Tibial artery (tissue), 4 donors: ENCODE measurements around the gene UGT8.

Experiments used
- DNase-seq, 2 donors: peaks; one replicate each; pipeline ENCODE4 v3.0.0-alpha.2; 2019
- H3K27ac ChIP-seq, 2 donors: fragments of 200-600 bp; sonication (generic) in 1 of 2; 1 replicate in 1 of 2; 2 replicates in 1 of 2; pipeline ENCODE4 v1.5.1; 2018 to 2019; ENCODE audit warnings: mild to moderate bottlenecking in 1 of 2
- H3K27me3 ChIP-seq, 2 donors: fragments of 200-600 bp; sonication (generic) in 1 of 2; one replicate each; pipeline versions ENCODE4 v1.5.1 to v1.6.0; 2016 to 2019
- H3K36me3 ChIP-seq, 3 donors: fragments of 200-600 bp; sonication (generic) in 2 of 3; one replicate each; pipeline ENCODE4 v1.5.1; 2016 to 2019; ENCODE audit warnings: mild to moderate bottlenecking in 2 of 3
- H3K4me1 ChIP-seq, 4 donors: fragments of 200-600 bp; sonication (generic) in 2 of 4; 1 replicate in 3 of 4; 2 replicates in 1 of 4; pipeline ENCODE4 v1.5.1; 2016 to 2019
- H3K4me3 ChIP-seq, 2 donors: fragments of 200-600 bp; sonication (generic) in 1 of 2; 1 replicate in 1 of 2; 2 replicates in 1 of 2; pipeline ENCODE4 v1.5.1; 2018 to 2019; ENCODE audit warnings: mild to moderate bottlenecking in 2 of 2
- H3K9me3 ChIP-seq, 3 donors: fragments of 200-600 bp; sonication (generic) in 1 of 3; one replicate each; pipeline ENCODE4 v1.5.1; 2016 to 2019
- CTCF ChIP-seq, 2 experiments: fragments of 200-600 bp in 1 of 2; fragments of 450-650 bp in 1 of 2; IDR thresholded peaks; one replicate each; pipeline ENCODE4 v1.5.1; 2017 to 2019; ENCODE audit warnings: antibody characterized with exemption in 2 of 2, mild to moderate bottlenecking in 1 of 2, moderate library complexity in 1 of 2
- intact Hi-C: fragments of 100-400 bp; cut with DNase I; formaldehyde crosslinking; loops from one replicate; pipeline ENCODE4 v1.15.0; 2023; ENCODE audit warnings: low total_unique reads

The UGT8 gene

GRCh38 chr4:114649908-114650307 lies 51.3 kb downstream of the UGT8 start:
- Histone ChIP-seq H3K36me3 (no peaks in the 10 kb centered on the region), H3K27ac (no peak overlapping the region), H3K4me1 (no peaks in the 10 kb centered on the region), H3K27me3 (no peaks in the 10 kb centered on the region), H3K4me3 (no peak overlapping the region), H3K9me3 (no peaks in the 10 kb centered on the region)
- intact Hi-C loops, result no loop called here
- no peak for TF ChIP-seq CTCF (IDR thresholded peaks at IDR 0.05)
- DNase-seq, result no peak

- H3K4me3 ChIP-seq, result no peak overlapping the region
- TF ChIP-seq CTCF (IDR thresholded peaks at IDR 0.05), result no peak
- no peaks in the 10 kb centered on the region for H3K27me3 ChIP-seq
- DNase-seq, result no peak
- H3K27ac ChIP-seq, result no peak overlapping the region
- H3K4me1 ChIP-seq, result no peaks in the 10 kb centered on the region
- H3K36me3 ChIP-seq, result no peaks in the 10 kb centered on the region
- no peaks in the 10 kb centered on the region for H3K9me3 ChIP-seq
- intact Hi-C loops, result no loop called here
These were observed 55.1 kb downstream of the UGT8 start for GRCh38 chr4:114653675-114654074.

GRCh38 chr4:114654592-114654991 lies 56.0 kb downstream of the UGT8 start:
- no peak for TF ChIP-seq CTCF (IDR thresholded peaks at IDR 0.05)
- Histone ChIP-seq H3K27me3 (no peaks in the 10 kb centered on the region), H3K36me3 (no peaks in the 10 kb centered on the region), H3K4me3 (no peak overlapping the region), H3K27ac (no peak overlapping the region), H3K4me1 (no peaks in the 10 kb centered on the region), H3K9me3 (no peaks in the 10 kb centered on the region)
- intact Hi-C loops, result no loop called here
- no peak for DNase-seq

- Histone ChIP-seq H3K4me3 (no peak overlapping the region), H3K4me1 (no peaks in the 10 kb centered on the region), H3K27ac (no peak overlapping the region), H3K36me3 (no peaks in the 10 kb centered on the region), H3K27me3 (no peaks in the 10 kb centered on the region), H3K9me3 (no peaks in the 10 kb centered on the region)
- no peak for TF ChIP-seq CTCF (IDR thresholded peaks at IDR 0.05)
- intact Hi-C loops, result no loop called here
- DNase-seq, result no peak
These were observed 59.6 kb downstream of the UGT8 start for GRCh38 chr4:114658179-114658578.

- H3K4me3 ChIP-seq, result no peak overlapping the region
- no peak overlapping the region for H3K27ac ChIP-seq
- no peaks in the 10 kb centered on the region for H3K36me3 ChIP-seq
- H3K9me3 ChIP-seq, result no peaks in the 10 kb centered on the region
- no peak for DNase-seq
- no peak for TF ChIP-seq CTCF (IDR thresholded peaks at IDR 0.05)
- intact Hi-C loops, result no loop called here
- no peaks in the 10 kb centered on the region for H3K27me3 ChIP-seq
- H3K4me1 ChIP-seq, result no peaks in the 10 kb centered on the region
These were observed 60.2 kb downstream of the UGT8 start for GRCh38 chr4:114658776-114659175.

- TF ChIP-seq CTCF (IDR thresholded peaks at IDR 0.05), result peak; percentile 41 to 53
- H3K27me3 ChIP-seq, result no peaks in the 10 kb centered on the region
- intact Hi-C loops, result loop anchor here (10.0 kb wide), 1 partner anchor 275 kb away; no protein-coding TSS in a partner anchor
- no peak overlapping the region for H3K27ac ChIP-seq
- DNase-seq, result peak in 1 of 2 donors; percentile 23
- H3K36me3 ChIP-seq, result no peaks in the 10 kb centered on the region
- H3K4me1 ChIP-seq, result no peaks in the 10 kb centered on the region
- H3K9me3 ChIP-seq, result no peaks in the 10 kb centered on the region
- no peak overlapping the region for H3K4me3 ChIP-seq
These were observed 60.9 kb downstream of the UGT8 start for GRCh38 chr4:114659386-114660008.
